WI38 (cell line): ENCODE data around the gene SH3BP2.

Experiments
- H3K4me3 ChIP-seq: 2 replicates; pipeline ENCODE4 v1.5.1; 2011; ENCODE audit warnings: low read depth, mild to moderate bottlenecking, control low read depth, low read length
- TF ChIP-seq, protein P1 (sequence below): IDR thresholded peaks from 2 replicates; pipeline ENCODE4 v1.5.1; 2012; ENCODE audit warnings: low read depth, mild to moderate bottlenecking, control low read depth, low read length

SH3BP2 gene

DNA sequence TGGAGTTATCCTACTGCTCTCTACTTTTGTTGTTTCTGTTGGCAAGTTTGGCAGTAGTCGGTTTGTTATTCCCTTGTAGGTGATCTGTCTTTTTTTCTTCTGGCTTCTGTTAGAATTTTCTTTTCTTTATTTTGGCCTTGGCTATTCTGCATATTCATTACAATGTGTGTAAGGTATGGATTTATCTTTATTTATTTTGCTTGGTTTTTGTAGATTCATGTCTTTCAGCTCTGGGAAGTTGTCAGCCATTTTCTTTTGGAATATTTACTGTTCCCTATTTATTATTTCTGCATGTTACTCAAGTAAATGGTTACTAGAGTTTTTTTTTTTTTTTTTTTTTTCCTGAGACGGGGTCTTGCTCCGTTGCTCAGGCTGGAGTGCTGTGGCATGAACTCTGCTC is 63.4 kb downstream of the SH3BP2 start:
- TF ChIP-seq, protein P1, sequence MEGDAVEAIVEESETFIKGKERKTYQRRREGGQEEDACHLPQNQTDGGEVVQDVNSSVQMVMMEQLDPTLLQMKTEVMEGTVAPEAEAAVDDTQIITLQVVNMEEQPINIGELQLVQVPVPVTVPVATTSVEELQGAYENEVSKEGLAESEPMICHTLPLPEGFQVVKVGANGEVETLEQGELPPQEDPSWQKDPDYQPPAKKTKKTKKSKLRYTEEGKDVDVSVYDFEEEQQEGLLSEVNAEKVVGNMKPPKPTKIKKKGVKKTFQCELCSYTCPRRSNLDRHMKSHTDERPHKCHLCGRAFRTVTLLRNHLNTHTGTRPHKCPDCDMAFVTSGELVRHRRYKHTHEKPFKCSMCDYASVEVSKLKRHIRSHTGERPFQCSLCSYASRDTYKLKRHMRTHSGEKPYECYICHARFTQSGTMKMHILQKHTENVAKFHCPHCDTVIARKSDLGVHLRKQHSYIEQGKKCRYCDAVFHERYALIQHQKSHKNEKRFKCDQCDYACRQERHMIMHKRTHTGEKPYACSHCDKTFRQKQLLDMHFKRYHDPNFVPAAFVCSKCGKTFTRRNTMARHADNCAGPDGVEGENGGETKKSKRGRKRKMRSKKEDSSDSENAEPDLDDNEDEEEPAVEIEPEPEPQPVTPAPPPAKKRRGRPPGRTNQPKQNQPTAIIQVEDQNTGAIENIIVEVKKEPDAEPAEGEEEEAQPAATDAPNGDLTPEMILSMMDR = no peak
- H3K4me3 ChIP-seq = no peak overlapping the region

DNA sequence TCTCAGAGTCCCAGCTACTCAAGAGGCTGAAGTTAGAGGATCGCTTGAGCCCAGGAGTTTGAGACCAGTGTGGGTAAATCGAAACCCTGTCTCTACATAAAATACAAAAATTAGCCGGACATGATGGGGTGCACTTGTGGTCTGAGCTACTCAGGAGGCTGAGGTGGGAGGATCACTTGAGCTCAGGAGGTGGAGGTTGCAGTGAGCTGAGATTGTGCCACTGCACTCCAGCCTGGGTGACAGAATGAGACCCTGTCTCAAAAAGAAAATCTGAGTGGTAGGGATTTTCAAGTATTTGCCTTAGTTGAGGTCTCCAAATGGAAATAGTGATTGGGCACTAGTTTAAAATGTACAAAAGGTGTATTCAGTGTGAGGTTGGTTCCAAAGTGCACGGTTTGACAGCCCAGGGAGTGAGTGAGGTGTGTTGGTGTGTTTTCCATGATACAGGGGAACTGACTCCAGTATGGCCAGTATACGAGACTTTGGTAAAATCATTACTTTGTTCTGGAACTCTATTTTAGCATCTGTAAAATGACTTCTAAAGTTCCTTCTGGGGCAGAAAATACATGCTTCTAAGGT is 64.6 kb downstream of the SH3BP2 start:
- H3K4me3 ChIP-seq = no peak overlapping the region
- TF ChIP-seq, protein P1 = no peak

GRCh38 chr4:2858451-2859217 is 65.7 kb downstream of the SH3BP2 start:
- no peak overlapping the region for H3K4me3 ChIP-seq
- TF ChIP-seq, protein P1 = no peak

- TF ChIP-seq, protein P1 = no peak
- H3K4me3 ChIP-seq = no peak overlapping the region
Observed at GRCh38 chr4:2859514-2859913, 66.6 kb downstream of the SH3BP2 start.

- TF ChIP-seq, protein P1 = no peak
- 0 out of 2 replicates have a peak overlapping the region, but pooled peaks have one; percentile 6 for H3K4me3 ChIP-seq
Observed at GRCh38 chr4:2860391-2861348, 67.8 kb downstream of the SH3BP2 start.

GRCh38 chr4:2861631-2862436 is 68.9 kb downstream of the SH3BP2 start:
- TF ChIP-seq, protein P1 = no peak
- no peak overlapping the region for H3K4me3 ChIP-seq
